Spinal cord (tissue), 10 donors: Measurements from ENCODE around the gene SPEF2. TPM values are rescaled to one million over a fixed set of nuclear protein-coding genes. Genes with fewer than 3 reads are reported as not detected.

Source experiments
- DNase-seq, 6 donors: peaks; one replicate each; pipeline versions ENCODE4 v3.0.0 to v3.0.0-alpha.2; 2013 to 2015; ENCODE audit warnings: low spot score in 6 of 6, low read depth in 4 of 6
- H3K27ac ChIP-seq: one replicate; pipeline ENCODE4 v1.5.1; 2013; ENCODE audit warnings: low read depth, low read length, control low read depth
- H3K27me3 ChIP-seq: one replicate; pipeline ENCODE4 v1.6.1; 2013; ENCODE audit warnings: low read length; ENCODE audit not compliant: control insufficient read depth, insufficient read depth
- H3K36me3 ChIP-seq: one replicate; pipeline ENCODE4 v1.6.1; 2013; ENCODE audit warnings: low read length; ENCODE audit not compliant: control insufficient read depth, insufficient read depth
- H3K4me1 ChIP-seq: one replicate; pipeline ENCODE4 v1.6.1; 2013; ENCODE audit warnings: low read length; ENCODE audit not compliant: control insufficient read depth, insufficient read depth
- H3K4me3 ChIP-seq: one replicate; pipeline ENCODE4 v1.5.1; 2013; ENCODE audit warnings: low read depth, low read length, control low read depth
- H3K9me3 ChIP-seq: one replicate; pipeline ENCODE4 v1.6.1; 2013; ENCODE audit warnings: low read length; ENCODE audit not compliant: control insufficient read depth, insufficient read depth
- WGBS: methylation state at CpG from one replicate; pipeline ENCODE4 v1.1.5; 2013; ENCODE audit warnings: missing lambda C conversion rate; ENCODE audit not compliant: insufficient coverage; 5-methylcytosine and 5-hydroxymethylcytosine counted together
- polyA plus RNA-seq, 2 donors: library from polyadenylated mRNA; unstranded; fragments of 120-200 nt; gene quantifications; one replicate each; pipeline ENCODE4 v1.2.1, GENCODE V29; 2013; ENCODE audit not compliant: insufficient read length in 2 of 2
- total RNA-seq, 2 donors: library from RNA; depleted of rRNA in 1 of 2; stranded (reverse); fragments of 120-200 nt in 1 of 2; fragments of >200 nt in 1 of 2; gene quantifications; one replicate each; pipeline versions ENCODE4 v1.2.3 to v1.2.4, GENCODE V29; 2013 to 2014
- donor health status: healthy.

Gene SPEF2
- total and polyA plus RNA-seq, 4 donors: 14.9 to 36.4 (median 21.7) TPM

GRCh38 chr5:35687961-35688360 is 70.3 kb downstream of the SPEF2 start:
- 75% methylated on average over 1 of the region's 2 CpGs for WGBS
- no peaks in the 10 kb centered on the region for H3K4me1 ChIP-seq
- no peak overlapping the region for H3K4me3 ChIP-seq
- H3K36me3 ChIP-seq: no peaks in the 10 kb centered on the region
- H3K27me3 ChIP-seq: no peaks in the 10 kb centered on the region
- no peaks in the 10 kb centered on the region for H3K9me3 ChIP-seq
- no peak for DNase-seq
- H3K27ac ChIP-seq: no peak overlapping the region

GRCh38 chr5:35694481-35694880 is 76.8 kb downstream of the SPEF2 start:
- Histone ChIP-seq H3K4me1 (peaks cover 3% of the 10 kb centered on the region), H3K27me3 (no peaks in the 10 kb centered on the region), H3K27ac (no peak overlapping the region), H3K4me3 (no peak overlapping the region), H3K36me3 (no peaks in the 10 kb centered on the region), H3K9me3 (no peaks in the 10 kb centered on the region)
- no CpG with 5 or more reads among the region's 2 CpGs for WGBS
- peak in 2 of 6 donors; percentile 10 to 43 for DNase-seq

- no peak for DNase-seq
- Histone ChIP-seq H3K27ac (no peak overlapping the region), H3K36me3 (no peaks in the 10 kb centered on the region), H3K27me3 (no peaks in the 10 kb centered on the region), H3K9me3 (no peaks in the 10 kb centered on the region), H3K4me1 (peaks cover 3% of the 10 kb centered on the region), H3K4me3 (no peak overlapping the region)
- 87% methylated on average over 2 of the region's 4 CpGs for WGBS
Measured at GRCh38 chr5:35698047-35698808, 80.6 kb downstream of the SPEF2 start.

DNA sequence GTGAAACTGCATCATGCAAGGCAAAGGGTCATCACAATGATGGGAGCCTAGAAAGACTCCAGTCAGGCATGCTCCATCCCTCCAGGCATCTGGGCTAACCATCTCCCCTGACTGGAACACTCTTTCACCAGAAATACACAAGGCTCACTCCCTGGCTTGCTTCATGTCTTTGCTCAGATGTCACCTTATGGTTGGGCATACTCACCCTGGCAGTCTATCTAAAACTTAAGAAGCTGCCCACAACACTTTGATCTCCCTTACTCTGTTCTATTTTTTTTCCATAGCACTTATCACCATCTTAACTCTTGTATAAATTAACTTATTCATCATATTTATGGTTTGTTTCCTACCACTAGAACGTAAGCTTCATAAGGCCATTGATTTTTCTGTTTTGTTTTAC is 90.0 kb downstream of the SPEF2 start:
- Histone ChIP-seq H3K36me3 (no peaks in the 10 kb centered on the region), H3K4me3 (no peak overlapping the region), H3K9me3 (no peaks in the 10 kb centered on the region), H3K4me1 (no peaks in the 10 kb centered on the region), H3K27me3 (no peaks in the 10 kb centered on the region), H3K27ac (no peak overlapping the region)
- DNase-seq: no peak
- WGBS: no CpG with 5 or more reads among the region's 1 CpG

GRCh38 chr5:35709688-35710087 is 92.0 kb downstream of the SPEF2 start:
- WGBS: 83% methylated on average over 1 of the region's 2 CpGs
- no peaks in the 10 kb centered on the region for H3K9me3 ChIP-seq
- H3K4me3 ChIP-seq: no peak overlapping the region
- H3K27ac ChIP-seq: no peak overlapping the region
- no peak for DNase-seq
- H3K27me3 ChIP-seq: no peaks in the 10 kb centered on the region
- H3K36me3 ChIP-seq: no peaks in the 10 kb centered on the region
- H3K4me1 ChIP-seq: no peaks in the 10 kb centered on the region

- Histone ChIP-seq H3K27ac (no peak overlapping the region), H3K9me3 (no peaks in the 10 kb centered on the region), H3K27me3 (no peaks in the 10 kb centered on the region), H3K36me3 (no peaks in the 10 kb centered on the region), H3K4me3 (no peak overlapping the region), H3K4me1 (no peaks in the 10 kb centered on the region)
- no peak for DNase-seq
- WGBS: 71% methylated on average over 4 of the region's 5 CpGs
Measured at GRCh38 chr5:35717718-35718117, 100.1 kb downstream of the SPEF2 start.

DNA sequence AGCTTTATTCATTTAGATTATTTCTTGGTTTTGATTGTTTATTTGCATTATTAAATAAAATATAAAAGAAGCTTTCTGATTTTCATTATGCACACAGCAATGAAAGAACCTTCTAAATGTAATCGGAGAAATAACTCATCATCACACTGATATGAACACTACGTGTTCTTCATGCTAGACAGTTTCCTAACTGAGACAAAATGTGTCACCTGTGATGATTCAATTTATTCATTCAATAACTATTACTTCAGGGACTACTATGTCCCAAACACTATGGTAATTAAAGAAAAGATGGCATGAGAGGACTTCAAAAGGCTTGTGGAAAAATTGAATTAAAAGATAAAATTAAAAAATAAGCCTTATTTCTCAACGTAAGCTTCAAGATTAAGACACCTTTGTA is 118.1 kb downstream of the SPEF2 start:
- WGBS: no CpG with 5 or more reads among the region's 3 CpGs

GRCh38 chr5:35736280-35736679 is 118.6 kb downstream of the SPEF2 start:
- Histone ChIP-seq H3K4me3 (no peak overlapping the region), H3K4me1 (no peaks in the 10 kb centered on the region), H3K9me3 (no peaks in the 10 kb centered on the region), H3K27me3 (no peaks in the 10 kb centered on the region), H3K27ac (no peak overlapping the region), H3K36me3 (no peaks in the 10 kb centered on the region)
- no peak for DNase-seq

More for the DNA sequence above, 118.1 kb downstream of the SPEF2 start:
- Histone ChIP-seq H3K27ac (no peak overlapping the region), H3K4me3 (no peak overlapping the region), H3K27me3 (no peaks in the 10 kb centered on the region), H3K9me3 (no peaks in the 10 kb centered on the region), H3K36me3 (no peaks in the 10 kb centered on the region), H3K4me1 (no peaks in the 10 kb centered on the region)
- no peak for DNase-seq

GRCh38 chr5:35741126-35741716 is 123.6 kb downstream of the SPEF2 start:
- 92% methylated on average over 3 of the region's 5 CpGs for WGBS
- Histone ChIP-seq H3K4me1 (no peaks in the 10 kb centered on the region), H3K4me3 (no peak overlapping the region), H3K9me3 (no peaks in the 10 kb centered on the region), H3K27ac (no peak overlapping the region), H3K27me3 (no peaks in the 10 kb centered on the region), H3K36me3 (no peaks in the 10 kb centered on the region)
- no peak for DNase-seq

- no peak overlapping the region for H3K27ac ChIP-seq
- no peaks in the 10 kb centered on the region for H3K36me3 ChIP-seq
- no peak overlapping the region for H3K4me3 ChIP-seq
- H3K27me3 ChIP-seq: no peaks in the 10 kb centered on the region
- no peaks in the 10 kb centered on the region for H3K4me1 ChIP-seq
- no peaks in the 10 kb centered on the region for H3K9me3 ChIP-seq
- WGBS: no CpG with 5 or more reads among the region's 1 CpG
- DNase-seq: no peak
Measured at GRCh38 chr5:35741971-35742370, 124.3 kb downstream of the SPEF2 start.
